ENCODE results near the gene TIGD3.

Gene TIGD3

DNA sequence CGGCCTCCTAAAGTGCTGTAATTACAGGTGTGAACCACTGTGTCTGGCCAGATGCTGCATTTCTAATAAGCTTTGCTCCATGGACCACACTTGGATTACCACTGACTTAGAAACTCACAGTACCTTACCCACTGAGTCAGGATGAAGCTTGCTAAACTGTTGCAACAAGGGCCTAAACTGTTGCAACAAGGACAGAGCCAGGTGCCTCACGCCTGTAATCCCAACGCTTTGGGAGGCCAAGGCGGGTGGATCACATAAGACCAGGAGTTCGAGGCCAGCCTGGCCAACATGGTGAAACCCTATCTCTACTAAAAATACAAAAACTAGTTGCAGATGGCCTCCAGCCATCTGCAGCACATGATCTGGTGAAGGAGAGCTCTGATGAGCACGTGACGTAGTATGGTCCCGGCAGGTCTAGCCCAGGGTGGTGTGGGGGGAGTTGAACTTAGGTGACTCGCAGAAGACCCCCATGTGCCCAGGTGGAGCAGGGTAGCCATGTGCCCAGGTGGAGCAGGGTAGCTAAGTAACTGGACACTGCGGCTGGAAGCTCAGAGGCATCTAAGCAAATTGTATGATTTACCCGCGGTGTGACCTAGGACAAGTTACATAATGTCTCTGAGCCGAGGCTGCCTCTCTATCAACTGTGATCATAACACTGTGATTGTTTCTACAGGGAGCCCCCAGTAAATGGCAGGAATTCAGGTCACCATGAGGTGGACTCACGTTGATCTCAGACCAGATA is 19.5 kb downstream of the TIGD3 start:
- no peak for DNase-seq

DNA sequence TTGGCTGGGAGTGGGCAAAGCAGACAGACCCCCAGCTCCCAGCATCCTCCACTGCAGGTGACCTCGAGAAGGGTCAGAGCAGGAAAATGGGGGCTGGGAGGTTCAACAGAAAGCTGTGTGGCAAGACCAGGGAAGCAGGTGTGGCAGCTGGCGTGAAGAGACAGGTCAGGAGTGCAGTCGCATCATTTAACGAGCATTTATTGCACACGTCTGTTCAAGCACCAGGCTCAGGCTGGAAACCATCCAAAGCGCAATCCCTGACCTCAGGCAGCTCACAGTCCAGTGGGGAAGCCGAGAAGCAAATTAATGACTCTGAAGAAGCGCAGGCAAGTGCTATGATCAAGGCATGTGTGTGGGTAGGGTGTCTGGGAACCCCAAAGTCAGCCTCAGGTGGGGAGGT is 20.5 kb downstream of the TIGD3 start:
- no peak for DNase-seq

DNA sequence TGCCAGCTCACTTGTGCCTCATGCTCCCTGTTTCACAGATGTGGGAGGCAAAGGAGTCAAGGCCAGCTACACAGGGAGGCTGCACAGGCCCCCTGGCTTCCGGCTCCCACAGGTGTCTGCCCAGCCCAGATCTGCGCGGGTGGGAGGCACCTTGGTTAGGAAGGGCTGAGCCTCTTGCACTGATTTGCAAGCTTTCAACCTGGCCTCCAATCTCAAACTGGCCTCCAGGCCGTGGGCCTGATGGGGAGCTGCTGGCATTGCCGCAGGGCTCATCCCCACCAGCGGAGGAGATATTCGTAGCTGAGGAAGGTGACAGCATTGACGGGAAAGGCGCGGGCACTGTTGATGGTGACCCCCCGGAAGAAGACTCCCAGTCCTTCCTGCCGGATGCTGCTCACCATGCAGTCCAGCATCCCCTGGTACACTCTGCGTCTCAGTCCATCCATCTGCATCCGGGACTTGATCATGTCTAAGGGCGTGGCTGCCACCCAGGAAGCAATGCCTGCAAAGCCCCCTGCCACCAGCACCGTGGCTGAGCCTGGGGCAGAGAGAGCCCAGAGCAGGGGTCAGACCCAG is 21.7 kb downstream of the TIGD3 start:
- no peak for DNase-seq

- DNase-seq: no peak
These were observed 22.5 kb downstream of the TIGD3 start for GRCh38 chr11:65377036-65377435.

DNA sequence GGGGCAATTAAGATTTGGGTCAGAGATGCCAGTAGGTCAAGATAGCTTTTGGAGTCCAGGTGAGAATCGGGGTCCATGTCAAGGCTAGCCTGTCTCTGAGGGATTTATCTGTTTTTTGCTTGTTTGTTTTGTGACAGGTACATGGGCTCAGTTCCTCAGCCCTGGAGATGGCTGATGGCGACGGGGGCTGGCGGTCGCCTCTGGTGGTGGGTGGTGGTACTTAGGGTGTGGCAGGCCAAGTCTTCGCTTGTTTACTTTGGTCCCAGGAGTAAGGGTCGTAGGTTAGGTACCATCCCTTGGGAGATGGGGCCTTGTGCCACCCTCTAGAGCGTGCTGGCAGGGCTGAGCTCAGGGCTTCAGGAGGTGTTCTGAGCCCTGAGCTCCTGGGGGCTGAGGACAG is 23.2 kb downstream of the TIGD3 start:
- no peak for DNase-seq

- no peak for DNase-seq
These were observed 23.8 kb downstream of the TIGD3 start for GRCh38 chr11:65378208-65378927.

- DNase-seq: no peak
These were observed 24.5 kb downstream of the TIGD3 start for GRCh38 chr11:65378928-65379638.

GRCh38 chr11:65379698-65380459 is 25.3 kb downstream of the TIGD3 start:
- no peak for DNase-seq

DNA sequence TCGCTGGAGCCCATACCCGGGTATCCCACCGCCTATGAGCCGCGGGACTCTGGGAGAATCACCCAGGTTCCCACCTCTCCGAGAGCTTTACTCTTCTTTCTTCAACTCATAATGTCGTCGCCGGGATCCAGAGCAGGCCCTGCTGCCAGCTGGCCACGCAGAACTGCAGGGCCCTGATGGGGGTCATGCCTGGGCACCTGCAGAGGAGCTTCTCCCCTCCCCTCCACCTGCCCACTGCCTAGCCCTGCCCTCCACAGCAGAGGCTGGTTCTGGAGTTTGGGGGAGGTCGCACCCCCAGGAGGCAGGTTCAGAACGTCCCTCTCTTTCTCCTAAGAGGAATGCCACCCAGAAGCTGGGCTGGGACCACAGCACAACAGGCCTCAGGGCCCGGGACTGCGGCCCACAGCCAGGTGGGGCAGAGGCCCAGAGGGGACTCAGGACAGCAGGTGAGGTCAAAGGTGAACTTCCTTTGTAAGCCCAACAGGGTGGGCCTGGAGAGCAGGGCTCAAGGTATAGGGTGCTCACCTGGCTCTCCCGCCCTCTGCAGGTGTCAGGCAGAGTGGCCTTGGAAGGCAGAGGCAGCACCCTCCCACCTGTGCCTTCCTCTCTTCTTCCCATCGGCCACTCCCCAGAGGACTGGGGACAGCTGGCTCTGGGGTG is 26.0 kb downstream of the TIGD3 start:
- no peak for DNase-seq

DNA sequence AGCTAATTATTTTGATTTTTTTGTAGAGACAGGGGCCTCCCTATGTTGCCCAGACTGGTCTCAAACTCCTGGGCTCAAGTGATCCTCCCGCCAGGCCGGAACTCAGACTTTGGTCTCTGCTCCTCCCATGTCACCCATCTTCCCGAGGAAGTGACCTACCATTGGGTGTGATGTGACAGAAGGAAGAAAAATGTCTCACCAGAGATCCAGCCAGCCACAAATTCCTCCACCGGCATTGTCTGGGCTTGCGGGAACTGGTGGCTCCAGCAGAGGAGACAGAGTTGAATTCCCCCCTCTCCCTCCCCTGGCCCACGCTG is 27.1 kb downstream of the TIGD3 start:
- peak; percentile 55 for DNase-seq

- peak; percentile 85 for DNase-seq
These were observed 27.7 kb downstream of the TIGD3 start, which contains the start of gene SLC25A45 for GRCh38 chr11:65382033-65382803. Gene SLC25A45 (minus strand): TSS chr11:65382646. CDS start chr11:65381951, 695 bp downstream.

- DNase-seq: no peak
These were observed 28.3 kb downstream of the TIGD3 start for GRCh38 chr11:65382804-65383368.

GRCh38 chr11:65383778-65384177 is 29.2 kb downstream of the TIGD3 start:
- no peak for DNase-seq

- DNase-seq: no peak
These were observed 29.8 kb downstream of the TIGD3 start for GRCh38 chr11:65384301-65384889.

GRCh38 chr11:65386307-65387140 is 32.0 kb downstream of the TIGD3 start, which contains the start of gene FRMD8:
Gene FRMD8 (plus strand): TSS chr11:65386637. CDS start chr11:65387037, 400 bp downstream.
- DNase-seq: peak; percentile 15

DNA sequence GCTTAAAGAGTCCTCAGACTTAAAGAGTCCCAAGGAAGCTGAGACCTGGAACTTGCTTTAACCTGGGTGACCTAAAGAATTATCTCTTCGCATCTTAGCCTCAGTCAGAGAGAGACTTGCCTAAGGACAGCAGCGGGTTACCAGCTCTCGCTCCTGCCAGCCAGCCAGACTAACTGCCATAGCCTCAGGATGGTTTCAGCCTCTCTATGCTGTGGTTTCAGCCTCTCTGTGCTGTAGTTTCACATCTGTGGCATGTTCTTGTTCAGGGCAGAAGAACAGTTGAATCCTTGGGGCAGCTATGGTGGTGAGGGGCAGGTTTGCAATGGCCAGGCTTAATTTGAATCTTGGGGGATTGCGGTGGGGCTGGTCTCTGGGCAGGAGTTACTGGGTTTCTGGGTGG is 34.2 kb downstream of the TIGD3 start:
- no peak for DNase-seq

DNA sequence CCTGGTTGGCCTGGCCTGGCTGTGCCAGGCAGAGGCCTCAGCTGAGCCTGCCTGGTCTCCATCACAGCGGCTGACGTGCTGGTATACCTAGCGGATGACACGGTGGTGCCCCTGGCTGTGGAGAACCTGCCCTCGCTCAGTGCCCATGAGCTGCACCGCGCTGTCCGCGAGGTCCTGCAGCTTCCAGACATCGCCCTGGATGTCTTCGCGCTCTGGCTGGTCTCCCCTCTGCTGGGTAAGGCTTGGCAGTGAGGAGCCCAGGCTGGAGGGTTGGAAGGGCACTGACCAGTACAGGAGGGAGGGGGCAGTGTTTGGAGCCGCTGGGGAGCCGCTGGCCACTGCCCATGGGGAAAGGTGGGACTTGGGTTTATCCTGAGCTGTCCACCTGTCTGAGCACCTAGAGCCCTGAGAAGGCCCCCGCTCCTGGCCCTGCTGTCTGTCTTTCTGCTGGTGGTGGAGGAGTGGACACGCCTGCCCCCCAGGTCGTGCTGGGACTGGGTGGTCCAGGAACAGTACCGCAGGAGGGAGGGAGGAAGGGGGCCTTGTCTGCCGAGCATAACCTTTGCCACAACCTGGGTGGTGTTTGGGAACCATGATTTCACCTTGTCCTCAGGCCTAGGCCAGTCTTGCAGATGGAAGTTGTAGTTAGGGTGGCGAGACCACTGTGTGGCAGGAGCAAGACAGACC is 34.9 kb downstream of the TIGD3 start:
- DNase-seq: no peak

- DNase-seq: no peak
These were observed 35.8 kb downstream of the TIGD3 start for GRCh38 chr11:65390099-65390941.

Data from SHP77 treated with DMSO at 0.1 percent for 48 hours (cell line).